ENCODE results near the gene UBE2K.
"Not testable (repeated sequence)": the region's sequence is repeated elsewhere in the genome, so short reads cannot be mapped to it uniquely, and the experiment has no call there.

The UBE2K gene, protein sequence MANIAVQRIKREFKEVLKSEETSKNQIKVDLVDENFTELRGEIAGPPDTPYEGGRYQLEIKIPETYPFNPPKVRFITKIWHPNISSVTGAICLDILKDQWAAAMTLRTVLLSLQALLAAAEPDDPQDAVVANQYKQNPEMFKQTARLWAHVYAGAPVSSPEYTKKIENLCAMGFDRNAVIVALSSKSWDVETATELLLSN

GRCh38 chr4:39697740-39698423 is at the start of gene UBE2K:
UBE2K (plus strand) TSS chr4:39698136; CDS start chr4:39698328, 192 bp downstream.
- peak; percentile 80 for DNase-seq (ENCODE audit: low read depth)

- no peak for DNase-seq (ENCODE audit: low read depth)
Observed at GRCh38 chr4:39648213-39648612, 49.7 kb upstream of the UBE2K start.

- no peak for DNase-seq (ENCODE audit: low read depth)
Observed at GRCh38 chr4:39648827-39649558, 48.9 kb upstream of the UBE2K start.

DNA sequence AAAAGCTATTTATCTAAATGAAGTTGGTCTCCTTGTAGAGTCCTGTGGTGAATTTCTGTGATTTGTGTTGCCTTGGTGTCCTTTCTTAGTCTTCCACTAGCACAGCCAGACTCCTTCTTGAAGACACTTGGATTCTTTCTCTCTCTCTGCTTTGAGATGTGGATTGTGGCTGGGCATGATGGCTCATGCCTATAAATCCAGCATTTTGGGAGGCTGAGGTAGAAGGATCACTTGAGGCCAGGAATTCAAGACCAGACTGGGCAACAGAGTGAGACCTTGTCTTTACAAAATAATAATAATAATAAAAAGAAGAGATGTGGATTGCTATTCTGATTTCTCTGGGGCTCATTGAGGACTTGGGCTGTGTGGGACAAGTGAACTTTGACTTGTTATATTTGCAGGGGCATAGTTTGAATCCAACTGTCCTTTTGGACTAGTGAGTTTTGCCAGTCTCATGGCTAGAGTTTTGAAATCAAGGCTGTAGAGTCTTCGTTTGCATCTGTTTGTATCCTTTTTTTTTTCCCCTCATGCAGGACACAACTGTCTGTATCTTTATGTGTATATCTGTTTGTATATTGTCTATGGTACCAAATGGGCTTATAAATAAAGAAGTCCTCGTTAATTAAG is 48.2 kb upstream of the UBE2K start:
- DNase-seq (ENCODE audit: low read depth), result no peak

DNA sequence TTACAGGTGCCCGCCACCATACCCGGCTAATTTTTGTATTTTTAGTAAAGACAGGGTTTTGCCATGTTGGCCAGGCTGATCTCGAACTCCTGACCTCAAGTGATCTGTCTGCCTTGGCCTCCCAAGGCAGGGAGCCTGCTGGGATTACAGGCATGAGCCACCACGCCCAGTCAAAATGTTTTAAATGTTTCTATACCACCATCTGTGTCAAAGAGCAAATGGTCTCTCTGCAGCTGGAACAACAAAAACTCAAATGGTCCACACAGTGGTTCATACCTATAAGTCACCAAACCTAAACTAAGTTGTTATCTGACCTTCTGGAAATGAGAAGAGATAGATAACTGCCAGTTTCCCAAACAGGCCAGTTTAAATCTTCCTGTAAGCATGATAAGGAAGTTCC is 46.4 kb upstream of the UBE2K start:
- DNase-seq (ENCODE audit: low read depth), result not testable (repeated sequence)

GRCh38 chr4:39655211-39655610 is 42.7 kb upstream of the UBE2K start:
- no peak for DNase-seq (ENCODE audit: low read depth)

GRCh38 chr4:39655876-39656275 is 42.1 kb upstream of the UBE2K start:
- no peak for DNase-seq (ENCODE audit: low read depth)

- not testable (repeated sequence) for DNase-seq (ENCODE audit: low read depth)
Observed at GRCh38 chr4:39656638-39657037, 41.3 kb upstream of the UBE2K start.

GRCh38 chr4:39657465-39657864 is 40.5 kb upstream of the UBE2K start:
- no peak for DNase-seq (ENCODE audit: low read depth)

DNA sequence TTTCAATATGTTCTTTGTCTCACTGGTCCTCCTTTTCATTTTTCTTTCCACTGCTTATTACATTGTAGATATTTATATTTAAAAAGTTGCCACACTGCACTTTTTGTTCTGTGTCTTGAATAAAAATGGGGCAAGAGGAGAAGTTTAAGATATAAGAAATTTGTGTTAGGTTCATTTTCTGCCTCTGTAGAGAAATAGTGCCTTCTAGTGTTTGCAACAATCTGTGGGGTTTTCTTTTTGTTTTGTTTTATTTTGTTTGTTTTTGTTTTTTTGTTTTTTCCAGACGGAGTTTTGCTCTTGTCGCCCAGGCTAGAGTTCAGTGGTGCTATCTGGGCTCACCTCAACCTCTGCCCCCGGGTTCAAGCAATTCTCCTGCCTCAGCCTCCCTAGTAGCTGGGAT is 39.2 kb upstream of the UBE2K start:
- no peak for DNase-seq (ENCODE audit: low read depth)

- no peak for DNase-seq (ENCODE audit: low read depth)
Observed at GRCh38 chr4:39660045-39660444, 37.9 kb upstream of the UBE2K start.

DNA sequence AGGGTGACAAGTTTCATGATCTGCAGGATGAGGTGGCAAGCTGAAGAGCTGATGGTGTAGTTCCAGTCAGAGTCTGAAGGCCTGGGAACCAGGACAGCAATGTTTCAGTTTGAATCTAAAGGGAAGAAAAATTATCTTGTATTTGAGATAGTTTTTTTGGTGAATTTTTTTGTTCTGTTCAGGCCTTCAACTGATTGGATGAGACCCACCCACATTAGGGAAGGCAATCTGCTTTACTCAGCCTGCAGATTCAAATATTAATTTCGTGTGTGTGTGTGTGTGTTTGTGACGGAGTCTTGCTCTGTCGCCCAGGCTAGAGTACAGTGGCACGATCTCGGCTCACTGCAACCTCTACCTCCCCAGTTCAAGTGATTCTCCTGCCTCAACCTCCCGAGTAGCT is 37.2 kb upstream of the UBE2K start:
- DNase-seq (ENCODE audit: low read depth), result no peak

- no peak for DNase-seq (ENCODE audit: low read depth)
Observed at GRCh38 chr4:39662683-39663082, 35.3 kb upstream of the UBE2K start.

GRCh38 chr4:39664828-39665731 is 32.9 kb upstream of the UBE2K start:
- no peak for DNase-seq (ENCODE audit: low read depth)

GRCh38 chr4:39667706-39668105 is 30.2 kb upstream of the UBE2K start:
- no peak for DNase-seq (ENCODE audit: low read depth)

- no peak for DNase-seq (ENCODE audit: low read depth)
Observed at GRCh38 chr4:39668887-39669286, 29.0 kb upstream of the UBE2K start.

GRCh38 chr4:39670296-39670695 is 27.6 kb upstream of the UBE2K start:
- not testable (repeated sequence) for DNase-seq (ENCODE audit: low read depth)

GRCh38 chr4:39675681-39676080 is 22.3 kb upstream of the UBE2K start:
- DNase-seq (ENCODE audit: low read depth), result not testable (repeated sequence)

GRCh38 chr4:39681003-39681402 is 16.9 kb upstream of the UBE2K start:
- DNase-seq (ENCODE audit: low read depth), result not testable (repeated sequence)

- DNase-seq (ENCODE audit: low read depth), result no peak
Observed at GRCh38 chr4:39682138-39682537, 15.8 kb upstream of the UBE2K start.

GRCh38 chr4:39685990-39686389 is 11.9 kb upstream of the UBE2K start:
- no peak for DNase-seq (ENCODE audit: low read depth)

- no peak for DNase-seq (ENCODE audit: low read depth)
Observed at GRCh38 chr4:39687014-39687413, 10.9 kb upstream of the UBE2K start.

Data from activated gamma-delta T cell treated with anti-CD3 and anti-CD28 coated beads, Interleukin-2, amount 50 U/mL, for 16 hours (primary cell).